ENCODE data around the gene TEX14. TPM values are rescaled to one million over a fixed set of nuclear protein-coding genes. Genes with fewer than 3 reads are reported as not detected.
"Not testable (repeated sequence)": the region's sequence is repeated elsewhere in the genome, so short reads cannot be mapped to it uniquely, and the experiment has no call there.

TEX14 gene
- total and polyA plus RNA-seq, 2 donors (not counting 3 experiments of a cell fraction or from before 2014, with no cell fraction given): 0.10 TPM; not detected in 1

- Histone ChIP-seq H4K20me1 (replicated peaks; ENCODE audit: control insufficient read depth, extremely low read depth, insufficient read depth, low read length) (no peaks in the 10 kb centered on the region), H3K4me3 (replicated peaks in 1 of 3; ENCODE audit: insufficient read depth in 1 of 3, low read depth in 1 of 3, low read length in 3 of 3) (no peak overlapping the region), H3K4me2 (ENCODE audit: insufficient read depth, low read length) (no peak overlapping the region), H3K27me3 (ENCODE audit: control insufficient read depth in 2 of 2, insufficient read depth in 2 of 2, low read length in 2 of 2) (no peaks in the 10 kb centered on the region), H3K79me2 (ENCODE audit: control insufficient read depth, insufficient read depth, low read length) (no peaks in the 10 kb centered on the region), H3K9me1 (replicated peaks; ENCODE audit: control insufficient read depth, extremely low read depth, insufficient read depth, low read length) (no peaks in the 10 kb centered on the region), H2AFZ (ENCODE audit: low read depth, low read length) (no peak overlapping the region), H3K9ac (replicated peaks; ENCODE audit: extremely low read depth, insufficient read depth, low read length) (no peak overlapping the region), H3K27ac (ENCODE audit: insufficient read depth, low read depth, low read length) (no peak overlapping the region), H3K36me3 (ENCODE audit: control insufficient read depth in 2 of 2, extremely low read depth in 1 of 2, insufficient read depth in 2 of 2, low read length in 2 of 2) (no peaks in the 10 kb centered on the region), H3K4me1 (ENCODE audit: control insufficient read depth, extremely low read depth, insufficient read depth, low read length) (peaks cover 6% of the 10 kb centered on the region), H3K9me3 (replicated peaks; ENCODE audit: control insufficient read depth, insufficient read depth, low read length) (no peaks in the 10 kb centered on the region)
- POLR2A ChIA-PET: no interaction called here
- DNase-seq (ENCODE audit: low read depth, low spot score): no peak
- intact Hi-C loops (cut with micrococcal nuclease): no loop called here
- no peak for FAIRE-seq
- CTCF ChIA-PET: interaction anchor here (1.0 kb wide), 1 partner anchor 92 kb away, joined by 3 read pairs; no protein-coding TSS in a partner anchor
- TF ChIP-seq POLR2AphosphoS5 (IDR thresholded peaks at IDR 0.05; ENCODE audit: insufficient read depth, low read depth, low read length): peak; percentile 83
- no peak for TF ChIP-seq FOS (IDR thresholded peaks at IDR 0.05; ENCODE audit: borderline replicate concordance, insufficient read depth, low read length)
- TF ChIP-seq POLR2A (IDR thresholded peaks at IDR 0.05; ENCODE audit: low read depth, low read length): peak; percentile 95
- BruUV-seq (replicated peaks): TSS peak; percentile 100
- dilution Hi-C loops (cut with MboI; ENCODE audit: extremely low pct_ligation_motif_present, low sequenced_read_pairs): no loop called here
These were observed 12.4 kb downstream of the TEX14 start for GRCh38 chr17:58679263-58680037.

GRCh38 chr17:58678287-58678686, 13.6 kb downstream of the TEX14 start:
- H3K27ac ChIP-seq (ENCODE audit: insufficient read depth, low read depth, low read length); H3K4me3 ChIP-seq (replicated peaks in 1 of 3; ENCODE audit: insufficient read depth in 1 of 3, low read depth in 1 of 3, low read length in 3 of 3); POLR2A ChIA-PET; H3K9me1 ChIP-seq (replicated peaks; ENCODE audit: control insufficient read depth, extremely low read depth, insufficient read depth, low read length); H3K9me3 ChIP-seq (replicated peaks; ENCODE audit: control insufficient read depth, insufficient read depth, low read length); H4K20me1 ChIP-seq (replicated peaks; ENCODE audit: control insufficient read depth, extremely low read depth, insufficient read depth, low read length); H3K27me3 ChIP-seq (ENCODE audit: control insufficient read depth in 2 of 2, insufficient read depth in 2 of 2, low read length in 2 of 2); intact Hi-C loops (cut with micrococcal nuclease); dilution Hi-C loops (cut with MboI; ENCODE audit: extremely low pct_ligation_motif_present, low sequenced_read_pairs); H2AFZ ChIP-seq (ENCODE audit: low read depth, low read length); H3K79me2 ChIP-seq (ENCODE audit: control insufficient read depth, insufficient read depth, low read length); FAIRE-seq; H3K9ac ChIP-seq (replicated peaks; ENCODE audit: extremely low read depth, insufficient read depth, low read length); H3K4me2 ChIP-seq (ENCODE audit: insufficient read depth, low read length); H3K4me1 ChIP-seq (ENCODE audit: control insufficient read depth, extremely low read depth, insufficient read depth, low read length); DNase-seq (ENCODE audit: low read depth, low spot score); H3K36me3 ChIP-seq (ENCODE audit: control insufficient read depth in 2 of 2, extremely low read depth in 1 of 2, insufficient read depth in 2 of 2, low read length in 2 of 2); CTCF ChIA-PET; BruUV-seq (replicated peaks): not testable (repeated sequence)

All from endothelial cell of umbilical vein (primary cell).